ENCODE data around the gene PTPRR.

- TF ChIP-seq CTCF (IDR thresholded peaks at IDR 0.05) (no peak), POLR2A (IDR thresholded peaks at IDR 0.05) (no peak), POLR2AphosphoS5 (IDR thresholded peaks at IDR 0.05) (no peak), EP300 (IDR thresholded peaks at IDR 0.05) (no peak)
These were observed 294.4 kb downstream of the PTPRR start for GRCh38 chr12:70626180-70626579.
